GM18520 (cell line): ENCODE measurements around the gene ABCG8.

Experiments
- ATAC-seq: cut with Tn5 transposase; IDR thresholded peaks from one replicate; pipeline ENCODE4 v1.9.1; 2021; ENCODE audit not compliant: unreplicated experiment

ABCG8 gene

GRCh38 chr2:43825841-43826240 is 12.9 kb upstream of the ABCG8 start:
- no peak for ATAC-seq

- ATAC-seq = no peak
These were observed 12.2 kb upstream of the ABCG8 start for GRCh38 chr2:43826305-43827250.

DNA sequence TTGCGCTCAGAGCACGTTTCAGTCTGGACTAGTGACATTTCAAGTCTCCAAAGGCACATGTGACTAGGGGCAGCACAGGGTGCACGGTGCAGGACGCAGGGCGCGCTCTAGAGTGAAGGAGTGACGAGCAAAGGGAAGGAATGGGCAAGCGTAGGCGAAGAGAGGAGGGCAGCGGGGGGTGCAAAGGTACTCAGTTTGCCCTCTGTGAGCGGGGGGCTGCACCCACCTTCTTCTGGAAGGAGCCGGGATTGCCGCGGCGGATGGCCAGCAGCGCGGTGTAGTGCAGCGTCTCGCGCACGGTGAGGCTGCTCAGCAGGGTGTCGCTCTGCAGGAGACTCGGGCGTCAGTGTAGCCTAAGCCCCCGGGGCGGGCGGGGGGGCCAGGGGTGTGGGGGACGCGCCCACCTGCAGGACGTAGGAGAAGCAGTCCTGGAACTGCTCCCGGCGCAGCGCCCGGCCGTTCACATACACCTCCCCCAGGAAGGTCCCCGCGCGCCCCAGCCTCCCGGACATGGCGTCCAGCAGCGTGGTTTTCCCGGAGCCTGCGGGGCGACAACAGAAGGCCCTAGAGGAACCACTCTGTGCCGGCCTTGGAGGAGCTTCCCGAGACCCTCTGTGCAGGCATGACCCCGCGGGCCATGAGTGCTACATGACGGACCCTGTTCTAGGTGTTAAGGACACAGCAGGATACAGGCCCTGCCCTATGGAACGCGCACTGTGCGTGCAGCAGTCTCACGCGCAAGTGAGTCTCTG is 7.1 kb upstream of the ABCG8 start:
- no peak for ATAC-seq

DNA sequence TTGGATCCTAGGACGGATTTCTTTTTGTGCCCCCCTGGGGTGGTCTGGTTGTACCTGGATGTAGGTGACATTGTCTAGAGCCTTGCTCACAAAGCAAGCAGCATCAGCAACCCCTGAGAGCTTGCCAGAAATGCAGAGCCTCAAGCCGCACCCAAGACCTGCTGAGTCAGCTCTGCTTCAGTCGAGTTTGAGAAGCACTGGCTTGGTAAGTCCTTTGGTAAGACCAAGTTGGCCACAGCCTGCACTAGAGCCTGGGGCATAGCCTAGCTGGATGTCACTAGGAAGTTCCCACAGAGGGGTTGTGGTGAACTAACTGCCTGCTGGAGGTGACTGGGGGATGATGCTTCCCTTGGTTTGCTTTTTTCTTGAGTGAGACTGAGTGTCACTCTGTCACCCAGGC is 6.3 kb upstream of the ABCG8 start:
- no peak for ATAC-seq

- no peak for ATAC-seq
These were observed 1.7 kb upstream of the ABCG8 start for GRCh38 chr2:43837033-43837432.

GRCh38 chr2:43837831-43838559 is 776 bp upstream of the ABCG8 start:
- ATAC-seq = no peak

- no peak for ATAC-seq
These were observed 1.2 kb downstream of the ABCG8 start for GRCh38 chr2:43839776-43840564.

- no peak for ATAC-seq
These were observed 2.2 kb downstream of the ABCG8 start for GRCh38 chr2:43840965-43841364.

DNA sequence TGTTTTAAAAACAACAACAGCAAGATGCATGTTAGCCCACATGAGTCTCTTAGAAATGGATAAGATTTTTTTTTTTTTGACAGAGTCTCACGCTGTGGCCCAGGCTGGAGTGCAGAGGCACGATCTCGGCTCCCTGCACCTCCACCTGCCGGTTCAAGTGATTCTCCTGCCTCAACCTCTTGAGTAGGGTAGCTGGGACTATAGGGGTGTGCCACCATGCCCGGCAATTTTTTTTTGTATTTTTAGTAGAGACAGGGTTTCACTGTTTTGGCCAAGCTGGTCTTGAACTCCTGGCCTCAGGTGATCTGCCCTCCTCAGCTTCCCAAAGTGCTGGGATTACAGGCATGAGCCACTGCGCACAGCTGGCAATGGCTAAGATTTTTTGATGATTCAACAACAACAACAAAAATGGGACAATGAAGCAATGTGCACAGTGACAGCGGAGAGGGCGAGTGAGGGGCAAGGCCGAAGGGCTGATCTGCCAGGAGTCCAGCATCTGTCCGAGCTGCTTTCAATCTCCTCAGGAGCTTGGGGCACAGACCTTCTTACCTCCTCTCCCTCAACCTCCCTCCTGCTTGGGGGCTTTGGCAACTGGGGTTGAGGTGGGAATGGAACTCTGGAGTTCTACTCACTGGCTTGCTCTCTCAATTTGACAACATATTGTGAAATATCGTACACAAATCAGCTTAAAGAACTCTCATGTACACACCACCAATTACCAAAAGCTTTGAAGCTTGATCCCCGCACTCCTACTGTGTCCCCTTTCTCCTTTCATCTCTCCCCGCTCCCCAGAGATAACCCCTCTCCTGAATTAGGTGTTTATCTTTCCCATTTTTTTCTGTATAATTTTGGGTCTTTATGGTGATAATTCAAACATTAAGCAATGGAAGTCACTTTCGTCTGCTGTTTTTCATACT is 3.4 kb downstream of the ABCG8 start:
- ATAC-seq = no peak

DNA sequence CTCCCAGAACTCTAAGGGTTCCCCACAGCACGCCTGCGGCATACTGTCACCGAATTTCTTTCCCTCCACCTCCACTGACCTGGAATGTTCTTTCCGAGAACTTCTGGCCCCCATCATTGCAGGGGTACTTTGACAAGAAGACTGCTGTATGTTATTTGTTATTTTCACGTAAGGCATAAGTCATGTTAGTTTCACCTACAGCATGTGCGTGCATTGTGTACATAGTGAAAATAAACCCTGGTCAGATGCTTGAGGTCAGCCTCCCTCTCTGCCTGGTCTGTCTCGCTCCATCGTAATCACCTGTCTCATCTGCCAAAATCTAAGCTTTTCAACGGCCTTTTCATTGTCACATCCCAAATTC is 4.1 kb downstream of the ABCG8 start:
- no peak for ATAC-seq

- no peak for ATAC-seq
These were observed 6.4 kb downstream of the ABCG8 start for GRCh38 chr2:43845181-43845580.

DNA sequence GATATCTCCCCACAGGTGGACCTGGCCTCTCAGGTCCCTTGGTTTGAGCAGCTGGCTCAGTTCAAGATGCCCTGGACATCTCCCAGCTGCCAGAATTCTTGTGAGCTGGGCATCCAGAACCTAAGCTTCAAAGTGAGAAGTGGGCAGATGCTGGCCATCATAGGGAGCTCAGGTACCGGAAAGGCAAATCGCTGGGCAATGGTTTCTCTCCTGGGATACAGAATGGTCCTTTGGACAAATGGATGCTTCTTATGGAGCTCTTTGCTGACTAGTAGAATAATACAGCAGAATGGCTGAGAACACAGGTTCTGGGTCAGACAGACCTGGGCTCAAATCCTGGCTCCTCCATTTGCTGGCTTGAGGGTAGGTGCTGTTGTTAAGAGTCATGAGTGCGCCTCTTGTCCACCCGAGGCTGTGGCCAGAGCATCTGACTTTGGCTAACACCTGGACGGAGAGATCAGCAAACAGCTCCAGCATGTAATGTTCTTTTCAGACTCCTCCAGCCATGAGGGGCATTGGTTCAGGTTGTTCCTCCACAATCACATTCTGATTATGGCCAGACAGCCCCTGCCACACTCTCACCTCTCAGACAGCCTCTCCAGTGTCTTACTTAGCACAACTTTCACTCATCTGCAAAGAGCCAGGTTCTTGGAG is 7.5 kb downstream of the ABCG8 start:
- ATAC-seq = no peak

GRCh38 chr2:43848214-43848613 is 9.4 kb downstream of the ABCG8 start:
- ATAC-seq = no peak

DNA sequence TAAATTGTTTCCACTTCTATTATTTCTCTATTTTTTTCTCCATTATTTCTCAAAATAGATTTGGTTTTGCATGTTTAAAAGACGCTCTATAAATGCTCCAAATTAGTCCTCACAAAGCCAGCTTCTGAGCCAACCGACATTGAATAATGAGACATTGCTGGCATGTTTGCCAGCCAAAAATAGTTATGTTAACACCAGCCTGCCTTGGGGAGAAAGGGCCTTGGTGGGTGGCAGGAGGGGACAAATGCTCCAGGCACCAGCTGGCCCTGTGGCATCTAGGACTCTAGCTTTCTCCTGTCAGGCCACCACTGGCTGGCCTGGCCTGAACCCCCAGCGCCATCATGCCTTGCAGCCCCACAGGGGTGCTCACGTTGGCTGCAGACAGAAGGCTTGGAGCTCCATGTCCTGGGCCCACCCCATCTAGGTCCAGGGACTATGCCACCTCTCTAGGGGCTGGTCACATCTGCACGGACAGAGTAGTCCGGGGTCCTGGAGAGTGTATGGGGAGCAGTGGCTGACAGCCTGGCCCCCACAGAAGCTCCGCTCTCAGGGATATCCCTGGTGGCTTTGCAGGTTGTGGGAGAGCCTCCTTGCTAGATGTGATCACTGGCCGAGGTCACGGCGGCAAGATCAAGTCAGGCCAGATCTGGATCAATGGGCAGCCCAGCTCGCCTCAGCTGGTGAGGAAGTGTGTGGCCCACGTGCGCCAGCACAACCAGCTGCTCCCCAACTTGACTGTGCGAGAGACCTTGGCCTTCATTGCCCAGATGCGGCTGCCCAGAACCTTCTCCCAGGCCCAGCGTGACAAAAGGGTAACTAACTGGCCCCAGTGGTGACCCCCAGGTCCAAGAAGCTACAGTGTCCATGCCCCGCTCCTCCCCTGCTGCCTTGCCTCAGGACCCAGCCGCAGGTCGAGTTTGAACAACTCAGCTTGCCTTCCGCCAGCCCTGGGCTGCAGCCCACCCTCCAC is 12.5 kb downstream of the ABCG8 start:
- ATAC-seq = no peak

DNA sequence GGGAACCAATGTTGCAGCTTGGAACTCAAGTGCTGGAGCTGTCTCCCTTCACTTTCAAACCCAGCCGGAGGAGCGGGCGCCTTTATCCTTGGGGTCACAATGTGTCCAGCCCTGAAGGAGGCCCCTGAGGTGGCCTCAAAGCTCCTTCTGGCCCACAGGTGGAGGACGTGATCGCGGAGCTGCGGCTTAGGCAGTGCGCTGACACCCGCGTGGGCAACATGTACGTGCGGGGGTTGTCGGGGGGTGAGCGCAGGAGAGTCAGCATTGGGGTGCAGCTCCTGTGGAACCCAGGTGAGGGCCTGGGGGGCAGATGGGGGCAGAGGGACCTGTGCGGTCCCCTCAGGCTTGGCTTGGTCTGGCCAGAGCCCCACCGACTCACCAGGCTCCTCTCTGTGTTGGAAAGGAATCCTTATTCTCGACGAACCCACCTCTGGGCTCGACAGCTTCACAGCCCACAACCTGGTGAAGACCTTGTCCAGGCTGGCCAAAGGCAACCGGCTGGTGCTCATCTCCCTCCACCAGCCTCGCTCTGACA is 13.5 kb downstream of the ABCG8 start:
- no peak for ATAC-seq

DNA sequence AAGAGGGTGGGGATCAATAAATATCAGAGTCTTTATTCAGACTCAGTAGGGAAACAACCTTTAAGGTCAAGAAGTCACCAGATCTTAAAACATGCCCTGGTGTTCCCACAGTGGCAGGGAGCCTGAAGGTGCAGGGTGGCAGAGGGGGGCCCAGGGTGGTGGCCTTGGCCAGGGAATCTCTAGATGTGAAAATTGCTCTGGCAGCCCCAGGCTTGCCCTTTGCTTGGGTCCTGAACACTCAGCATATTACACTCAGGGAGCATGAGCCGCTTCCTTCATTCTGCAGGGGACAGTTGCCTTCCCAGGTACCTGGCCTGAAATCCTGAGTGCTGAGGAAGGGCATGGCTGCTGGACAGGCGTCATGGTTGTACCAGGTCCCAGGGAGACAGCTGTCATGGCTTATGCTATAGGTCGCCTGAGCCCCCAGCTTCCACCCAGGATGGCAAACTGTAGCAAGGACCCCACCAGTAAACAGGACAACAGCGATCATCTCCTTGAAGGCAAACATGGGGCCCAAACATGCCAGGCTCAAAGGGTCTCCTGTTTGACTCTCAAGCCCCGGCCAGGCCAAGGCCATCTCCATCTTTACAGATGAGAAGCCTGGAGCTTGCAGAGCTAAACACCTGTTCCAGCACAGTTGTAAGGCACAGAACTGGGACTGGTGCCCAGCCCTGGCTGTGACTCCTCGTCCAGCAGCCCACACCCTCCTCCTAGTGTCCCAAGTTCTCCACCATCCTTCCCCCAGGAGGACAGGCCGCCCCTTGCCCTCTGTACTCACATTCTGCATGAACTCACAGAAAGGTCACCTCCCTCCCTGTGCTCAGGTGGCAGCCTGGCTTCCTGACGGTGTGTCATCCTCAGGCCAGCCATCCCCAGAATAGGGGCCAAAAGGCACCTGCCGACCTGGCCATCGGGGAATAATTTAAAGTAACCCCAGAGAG is 14.6 kb downstream of the ABCG8 start:
- no peak for ATAC-seq

GRCh38 chr2:43854671-43855070 is 15.9 kb downstream of the ABCG8 start:
- ATAC-seq = no peak
